Measurements from ENCODE around the gene C20orf141.

Gene C20orf141

GRCh38 chr20:2794202-2794748, 20.5 kb upstream of the C20orf141 start:
- H3K4me1 ChIP-seq (ENCODE audit: control insufficient read depth in 1 of 2, insufficient read depth in 2 of 2, low read length in 2 of 2), result peaks cover 0 to 2% of the 10 kb centered on the region in 2 donors
- H3K27ac ChIP-seq (ENCODE audit: low read length), result no peak overlapping the region
- no peaks in the 10 kb centered on the region for H3K36me3 ChIP-seq (ENCODE audit: control insufficient read depth in 1 of 2, insufficient read depth in 2 of 2, low read length in 2 of 2)
- peaks cover 11% of the 10 kb centered on the region for H3K27me3 ChIP-seq (ENCODE audit: low read depth, low read length)
- no peak overlapping the region for H3K4me3 ChIP-seq (ENCODE audit: low read depth in 1 of 2, low read length in 2 of 2)
- peaks cover 0 to 3% of the 10 kb centered on the region in 2 donors for H3K9me3 ChIP-seq (ENCODE audit: control insufficient read depth in 1 of 2, low read length in 2 of 2)

GRCh38 chr20:2794866-2795447, 19.8 kb upstream of the C20orf141 start:
- Histone ChIP-seq H3K27ac (ENCODE audit: low read length) (no peak overlapping the region), H3K36me3 (ENCODE audit: control insufficient read depth in 1 of 2, insufficient read depth in 2 of 2, low read length in 2 of 2) (no peaks in the 10 kb centered on the region), H3K27me3 (ENCODE audit: low read depth, low read length) (peaks cover 18% of the 10 kb centered on the region), H3K4me3 (ENCODE audit: low read depth in 1 of 2, low read length in 2 of 2) (no peak overlapping the region), H3K4me1 (ENCODE audit: control insufficient read depth in 1 of 2, insufficient read depth in 2 of 2, low read length in 2 of 2) (peaks cover 6 to 7% of the 10 kb centered on the region in 2 donors), H3K9me3 (ENCODE audit: control insufficient read depth in 1 of 2, low read length in 2 of 2) (no peaks in the 10 kb centered on the region)

GRCh38 chr20:2795451-2795850, 19.3 kb upstream of the C20orf141 start:
- Histone ChIP-seq H3K36me3 (ENCODE audit: control insufficient read depth in 1 of 2, insufficient read depth in 2 of 2, low read length in 2 of 2) (no peaks in the 10 kb centered on the region), H3K27me3 (ENCODE audit: low read depth, low read length) (peaks cover 20% of the 10 kb centered on the region), H3K9me3 (ENCODE audit: control insufficient read depth in 1 of 2, low read length in 2 of 2) (no peaks in the 10 kb centered on the region), H3K27ac (ENCODE audit: low read length) (no peak overlapping the region), H3K4me3 (ENCODE audit: low read depth in 1 of 2, low read length in 2 of 2) (no peak overlapping the region), H3K4me1 (ENCODE audit: control insufficient read depth in 1 of 2, insufficient read depth in 2 of 2, low read length in 2 of 2) (peaks cover 6 to 11% of the 10 kb centered on the region in 2 donors)

- Histone ChIP-seq H3K4me3 (ENCODE audit: low read depth in 1 of 2, low read length in 2 of 2) (no peak overlapping the region), H3K27me3 (ENCODE audit: low read depth, low read length) (peaks cover 26% of the 10 kb centered on the region), H3K4me1 (ENCODE audit: control insufficient read depth in 1 of 2, insufficient read depth in 2 of 2, low read length in 2 of 2) (peaks cover 6 to 17% of the 10 kb centered on the region in 2 donors), H3K36me3 (ENCODE audit: control insufficient read depth in 1 of 2, insufficient read depth in 2 of 2, low read length in 2 of 2) (no peaks in the 10 kb centered on the region), H3K27ac (ENCODE audit: low read length) (no peak overlapping the region), H3K9me3 (ENCODE audit: control insufficient read depth in 1 of 2, low read length in 2 of 2) (no peaks in the 10 kb centered on the region)
Observed at GRCh38 chr20:2796011-2796660, 18.7 kb upstream of the C20orf141 start.

GRCh38 chr20:2797136-2797983, 17.4 kb upstream of the C20orf141 start:
- H3K27me3 ChIP-seq (ENCODE audit: low read depth, low read length), result peaks cover 31% of the 10 kb centered on the region
- no peak overlapping the region for H3K27ac ChIP-seq (ENCODE audit: low read length)
- no peak overlapping the region for H3K4me3 ChIP-seq (ENCODE audit: low read depth in 1 of 2, low read length in 2 of 2)

GRCh38 chr20:2798095-2798805, 16.5 kb upstream of the C20orf141 start:
- H3K27ac ChIP-seq (ENCODE audit: low read length), result no peak overlapping the region

More at GRCh38 chr20:2797136-2797983, 17.4 kb upstream of the C20orf141 start:
- Histone ChIP-seq H3K4me1 (ENCODE audit: control insufficient read depth in 1 of 2, insufficient read depth in 2 of 2, low read length in 2 of 2) (peaks cover 6 to 17% of the 10 kb centered on the region in 2 donors), H3K36me3 (ENCODE audit: control insufficient read depth in 1 of 2, insufficient read depth in 2 of 2, low read length in 2 of 2) (no peaks in the 10 kb centered on the region), H3K9me3 (ENCODE audit: control insufficient read depth in 1 of 2, low read length in 2 of 2) (no peaks in the 10 kb centered on the region)

GRCh38 chr20:2798814-2799213, 16.0 kb upstream of the C20orf141 start:
- Histone ChIP-seq H3K36me3 (ENCODE audit: control insufficient read depth in 1 of 2, insufficient read depth in 2 of 2, low read length in 2 of 2) (no peaks in the 10 kb centered on the region), H3K4me1 (ENCODE audit: control insufficient read depth in 1 of 2, insufficient read depth in 2 of 2, low read length in 2 of 2) (peaks cover 6 to 17% of the 10 kb centered on the region in 2 donors), H3K4me3 (ENCODE audit: low read depth in 1 of 2, low read length in 2 of 2) (no peak overlapping the region), H3K9me3 (ENCODE audit: control insufficient read depth in 1 of 2, low read length in 2 of 2) (no peaks in the 10 kb centered on the region), H3K27ac (ENCODE audit: low read length) (no peak overlapping the region), H3K27me3 (ENCODE audit: low read depth, low read length) (peaks cover 24% of the 10 kb centered on the region)

More at GRCh38 chr20:2798095-2798805, 16.5 kb upstream of the C20orf141 start:
- Histone ChIP-seq H3K27me3 (ENCODE audit: low read depth, low read length) (peaks cover 27% of the 10 kb centered on the region), H3K36me3 (ENCODE audit: control insufficient read depth in 1 of 2, insufficient read depth in 2 of 2, low read length in 2 of 2) (no peaks in the 10 kb centered on the region), H3K4me1 (ENCODE audit: control insufficient read depth in 1 of 2, insufficient read depth in 2 of 2, low read length in 2 of 2) (peaks cover 6 to 17% of the 10 kb centered on the region in 2 donors), H3K9me3 (ENCODE audit: control insufficient read depth in 1 of 2, low read length in 2 of 2) (no peaks in the 10 kb centered on the region), H3K4me3 (ENCODE audit: low read depth in 1 of 2, low read length in 2 of 2) (no peak overlapping the region)

GRCh38 chr20:2799271-2799670, 15.5 kb upstream of the C20orf141 start:
- Histone ChIP-seq H3K4me3 (ENCODE audit: low read depth in 1 of 2, low read length in 2 of 2) (peak overlapping the region; percentile 42 to 61), H3K27me3 (ENCODE audit: low read depth, low read length) (peaks cover 24% of the 10 kb centered on the region), H3K9me3 (ENCODE audit: control insufficient read depth in 1 of 2, low read length in 2 of 2) (no peaks in the 10 kb centered on the region), H3K4me1 (ENCODE audit: control insufficient read depth in 1 of 2, insufficient read depth in 2 of 2, low read length in 2 of 2) (peaks cover 6 to 17% of the 10 kb centered on the region in 2 donors), H3K36me3 (ENCODE audit: control insufficient read depth in 1 of 2, insufficient read depth in 2 of 2, low read length in 2 of 2) (no peaks in the 10 kb centered on the region), H3K27ac (ENCODE audit: low read length) (no peak overlapping the region)

GRCh38 chr20:2799688-2800520, 14.9 kb upstream of the C20orf141 start:
- Histone ChIP-seq H3K4me3 (ENCODE audit: low read depth in 1 of 2, low read length in 2 of 2) (peak overlapping the region; percentile 42 to 61), H3K36me3 (ENCODE audit: control insufficient read depth in 1 of 2, insufficient read depth in 2 of 2, low read length in 2 of 2) (no peaks in the 10 kb centered on the region), H3K27ac (ENCODE audit: low read length) (no peak overlapping the region), H3K4me1 (ENCODE audit: control insufficient read depth in 1 of 2, insufficient read depth in 2 of 2, low read length in 2 of 2) (peaks cover 6 to 21% of the 10 kb centered on the region in 2 donors), H3K9me3 (ENCODE audit: control insufficient read depth in 1 of 2, low read length in 2 of 2) (no peaks in the 10 kb centered on the region), H3K27me3 (ENCODE audit: low read depth, low read length) (peaks cover 24% of the 10 kb centered on the region)
